RWPE2 (cell line): ENCODE data around the gene CLDN4.
"Not testable (repeated sequence)": the region's sequence is repeated elsewhere in the genome, so short reads cannot be mapped to it uniquely, and the experiment has no call there.

Experiments
- ATAC-seq: fragments of 200-7000 bp; cut with Tn5 transposase; 3 replicates; pipeline ENCODE4 v1.9.1; 2021; ENCODE audit warnings: low read depth
- DNase-seq: peaks from one replicate; pipeline ENCODE4 v3.0.0-alpha.2; 2020; ENCODE audit warnings: low spot score
- H3K27ac ChIP-seq: fragments of 450-650 bp; 2 replicates; pipeline ENCODE4 v1.5.1; 2017; ENCODE audit warnings: mild to moderate bottlenecking; ENCODE audit not compliant: poor library complexity, severe bottlenecking
- H3K27me3 ChIP-seq: fragments of 250-450 bp; sonication (Bioruptor Pico); 2 replicates; pipeline ENCODE4 v1.5.1; 2021; ENCODE audit warnings: mild to moderate bottlenecking, moderate library complexity; ENCODE audit not compliant: insufficient read depth, poor library complexity, severe bottlenecking
- H3K36me3 ChIP-seq: fragments of 250-450 bp; sonication (Bioruptor Pico); 2 replicates; pipeline ENCODE4 v1.5.1; 2020; ENCODE audit warnings: low read depth, mild to moderate bottlenecking, moderate library complexity
- H3K4me1 ChIP-seq: fragments of 250-450 bp; sonication (Bioruptor Pico); 2 replicates; pipeline ENCODE4 v1.5.1; 2021; ENCODE audit warnings: mild to moderate bottlenecking, moderate library complexity; ENCODE audit not compliant: insufficient read depth, poor library complexity, severe bottlenecking
- H3K4me3 ChIP-seq: fragments of 250-450 bp; sonication (Bioruptor Pico); 2 replicates; pipeline ENCODE4 v1.5.1; 2021; ENCODE audit warnings: mild to moderate bottlenecking, moderate library complexity; ENCODE audit not compliant: severe bottlenecking
- H3K9me3 ChIP-seq: fragments of 250-450 bp; sonication (Bioruptor Pico); 2 replicates; pipeline ENCODE4 v1.5.1; 2021; ENCODE audit warnings: mild to moderate bottlenecking, moderate library complexity; ENCODE audit not compliant: severe bottlenecking
- TF ChIP-seq, protein P1 (sequence below): fragments of 450-650 bp; IDR thresholded peaks from one replicate; pipeline ENCODE4 v1.5.1; 2017; ENCODE audit warnings: mild to moderate bottlenecking, moderate library complexity; ENCODE audit not compliant: poor library complexity, severe bottlenecking

CLDN4 gene

GRCh38 chr7:73844131-73844547, 13.3 kb downstream of the CLDN4 start:
- no peaks in the 10 kb centered on the region for H3K9me3 ChIP-seq
- no peaks in the 10 kb centered on the region for H3K27me3 ChIP-seq
- peaks cover 10% of the 10 kb centered on the region for H3K4me1 ChIP-seq
- DNase-seq (no peak), ATAC-seq (no peak)
- no peak overlapping the region for H3K27ac ChIP-seq
- TF ChIP-seq, protein P1, sequence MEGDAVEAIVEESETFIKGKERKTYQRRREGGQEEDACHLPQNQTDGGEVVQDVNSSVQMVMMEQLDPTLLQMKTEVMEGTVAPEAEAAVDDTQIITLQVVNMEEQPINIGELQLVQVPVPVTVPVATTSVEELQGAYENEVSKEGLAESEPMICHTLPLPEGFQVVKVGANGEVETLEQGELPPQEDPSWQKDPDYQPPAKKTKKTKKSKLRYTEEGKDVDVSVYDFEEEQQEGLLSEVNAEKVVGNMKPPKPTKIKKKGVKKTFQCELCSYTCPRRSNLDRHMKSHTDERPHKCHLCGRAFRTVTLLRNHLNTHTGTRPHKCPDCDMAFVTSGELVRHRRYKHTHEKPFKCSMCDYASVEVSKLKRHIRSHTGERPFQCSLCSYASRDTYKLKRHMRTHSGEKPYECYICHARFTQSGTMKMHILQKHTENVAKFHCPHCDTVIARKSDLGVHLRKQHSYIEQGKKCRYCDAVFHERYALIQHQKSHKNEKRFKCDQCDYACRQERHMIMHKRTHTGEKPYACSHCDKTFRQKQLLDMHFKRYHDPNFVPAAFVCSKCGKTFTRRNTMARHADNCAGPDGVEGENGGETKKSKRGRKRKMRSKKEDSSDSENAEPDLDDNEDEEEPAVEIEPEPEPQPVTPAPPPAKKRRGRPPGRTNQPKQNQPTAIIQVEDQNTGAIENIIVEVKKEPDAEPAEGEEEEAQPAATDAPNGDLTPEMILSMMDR, result no peak
- H3K4me3 ChIP-seq, result no peak overlapping the region
- no peaks in the 10 kb centered on the region for H3K36me3 ChIP-seq

DNA sequence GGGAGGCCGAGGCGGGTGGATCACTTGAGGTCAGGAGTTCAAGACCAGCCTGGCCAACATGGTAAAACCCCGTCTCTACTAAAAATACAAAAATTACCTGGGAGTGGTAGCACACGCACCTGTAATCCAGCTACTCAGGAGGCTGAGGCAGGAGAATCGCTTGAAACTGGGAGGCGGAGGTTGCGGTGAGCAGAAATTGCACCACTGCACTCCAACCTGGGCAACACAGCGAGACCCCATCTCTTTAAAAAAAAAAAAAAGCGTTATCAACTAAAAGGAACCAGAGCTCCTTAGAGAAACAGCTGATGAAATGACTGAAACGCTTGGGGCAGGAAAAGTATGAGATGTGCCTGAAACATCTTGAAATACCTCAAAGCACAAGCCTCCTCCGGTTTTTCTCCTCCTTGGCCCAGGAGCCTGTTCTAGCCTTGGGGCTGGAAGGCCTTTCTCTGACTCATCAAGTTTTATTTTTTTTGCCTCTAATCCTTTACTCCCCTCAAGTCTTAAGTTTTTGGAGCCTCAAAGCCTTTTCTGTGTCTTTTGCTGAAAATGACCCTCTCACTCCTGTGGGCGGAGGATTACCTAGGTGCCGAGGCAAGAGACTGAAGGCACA, 14.2 kb downstream of the CLDN4 start:
- ATAC-seq (peak; percentile 22; the same call in 1 of the 3 replicates), DNase-seq (no peak)
- H3K4me3 ChIP-seq, result no peak overlapping the region
- no peaks in the 10 kb centered on the region for H3K27me3 ChIP-seq
- no peaks in the 10 kb centered on the region for H3K9me3 ChIP-seq
- TF ChIP-seq, protein P1, result no peak
- peaks cover 16% of the 10 kb centered on the region for H3K4me1 ChIP-seq
- no peaks in the 10 kb centered on the region for H3K36me3 ChIP-seq
- H3K27ac ChIP-seq, result peak overlapping the region; percentile 25

DNA sequence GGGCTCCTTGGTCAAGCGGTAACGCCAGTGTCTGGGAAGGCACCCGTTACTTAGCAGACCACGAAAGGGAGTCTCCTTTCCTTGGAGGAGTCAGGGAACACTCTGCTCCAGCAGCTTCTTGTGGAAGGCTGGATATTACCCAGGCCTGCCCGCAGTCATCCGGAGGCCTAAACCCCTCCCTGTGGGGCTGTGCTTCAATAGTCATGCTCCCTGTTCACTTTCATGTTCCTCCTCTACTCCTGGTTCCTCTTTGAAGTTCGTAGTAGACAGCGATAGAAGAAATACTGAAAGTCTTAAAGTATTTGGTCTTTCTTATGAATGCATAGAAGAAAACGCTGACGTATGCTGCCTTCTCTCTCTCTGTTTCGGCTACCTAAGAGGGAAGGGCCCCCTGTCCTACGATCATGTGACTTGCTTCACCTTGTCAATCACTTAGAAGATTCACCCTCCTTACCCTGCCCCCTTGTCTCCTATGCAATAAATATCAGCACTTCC, 15.0 kb downstream of the CLDN4 start:
- not testable (repeated sequence) for ATAC-seq, DNase-seq, H3K4me3 ChIP-seq, H3K27me3 ChIP-seq, H3K9me3 ChIP-seq, H3K36me3 ChIP-seq
- Histone ChIP-seq H3K27ac (peak overlapping the region; percentile 25), H3K4me1 (peaks cover 22% of the 10 kb centered on the region)

GRCh38 chr7:73847941-73848723, 17.3 kb downstream of the CLDN4 start:
- Histone ChIP-seq H3K4me3 (no peak overlapping the region), H3K4me1 (peaks cover 33% of the 10 kb centered on the region), H3K9me3 (no peaks in the 10 kb centered on the region), H3K36me3 (no peaks in the 10 kb centered on the region), H3K27me3 (no peaks in the 10 kb centered on the region), H3K27ac (peak overlapping the region; percentile 35)
- DNase-seq, result no peak
- ATAC-seq, result no peak
- TF ChIP-seq, protein P1, result no peak

DNA sequence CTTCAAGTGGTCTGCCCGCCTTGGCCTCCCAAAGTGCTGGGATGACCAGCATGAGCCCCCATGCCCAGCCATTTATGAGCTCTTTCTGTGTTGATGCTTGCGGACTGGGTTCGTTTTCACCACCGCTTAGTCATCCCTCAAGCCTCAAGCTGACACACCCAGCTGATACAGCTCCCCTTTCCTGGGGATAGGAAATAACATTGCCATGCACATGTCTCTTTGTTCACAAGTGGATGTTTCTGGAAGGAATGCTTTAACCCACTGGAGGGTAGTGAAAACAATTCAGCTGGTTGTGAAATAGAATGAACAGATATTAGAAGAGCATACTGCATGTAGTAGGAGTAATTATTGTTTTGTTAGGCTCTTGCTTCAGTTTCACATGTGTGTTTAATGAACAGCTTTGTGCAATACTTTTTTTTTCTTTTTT, 20.0 kb downstream of the CLDN4 start:
- TF ChIP-seq, protein P1, result no peak
- ATAC-seq, result peak; percentile 70
- H3K9me3 ChIP-seq, result no peaks in the 10 kb centered on the region
- H3K27me3 ChIP-seq, result no peaks in the 10 kb centered on the region
- peak; percentile 88 for DNase-seq
- H3K27ac ChIP-seq, result peak overlapping the region; percentile 98
- H3K36me3 ChIP-seq, result no peaks in the 10 kb centered on the region
- peaks cover 36% of the 10 kb centered on the region for H3K4me1 ChIP-seq
- no peak overlapping the region for H3K4me3 ChIP-seq
